Measurements from ENCODE around the gene SCAI. TPM values are rescaled to one million over a fixed set of nuclear protein-coding genes. Genes with fewer than 3 reads are reported as not detected.
"Not testable (repeated sequence)": the region's sequence is repeated elsewhere in the genome, so short reads cannot be mapped to it uniquely, and the experiment has no call there.

The SCAI gene
- polyA plus RNA-seq, 4 donors = 9.5 to 12.3 (median 10.8) TPM

GRCh38 chr9:125150349-125151245 is 7.3 kb upstream of the SCAI start:
- no peak for DNase-seq (ENCODE audit: low read depth in 4 of 4, low spot score in 3 of 4)

- no peak for DNase-seq (ENCODE audit: low read depth in 4 of 4, low spot score in 3 of 4)
These were observed 4.1 kb upstream of the SCAI start for GRCh38 chr9:125147401-125147951.

GRCh38 chr9:125146247-125146646 is 2.9 kb upstream of the SCAI start:
- no peak for DNase-seq (ENCODE audit: low read depth in 4 of 4, low spot score in 3 of 4)

- DNase-seq (ENCODE audit: low read depth in 4 of 4, low spot score in 3 of 4) = no peak
These were observed 2.1 kb upstream of the SCAI start for GRCh38 chr9:125145425-125145824.

- no peak for DNase-seq (ENCODE audit: low read depth in 4 of 4, low spot score in 3 of 4)
These were observed 560 bp downstream of the SCAI start for GRCh38 chr9:125142560-125143376.

GRCh38 chr9:125141751-125142150 is 1.6 kb downstream of the SCAI start:
- no peak for DNase-seq (ENCODE audit: low read depth in 4 of 4, low spot score in 3 of 4)

GRCh38 chr9:125141251-125141650 is 2.1 kb downstream of the SCAI start:
- no peak for DNase-seq (ENCODE audit: low read depth in 4 of 4, low spot score in 3 of 4)

GRCh38 chr9:125140576-125140975 is 2.8 kb downstream of the SCAI start:
- no peak for DNase-seq (ENCODE audit: low read depth in 4 of 4, low spot score in 3 of 4)

- no peak for DNase-seq (ENCODE audit: low read depth in 4 of 4, low spot score in 3 of 4)
These were observed 6.1 kb downstream of the SCAI start for GRCh38 chr9:125137200-125137599.

GRCh38 chr9:125134976-125135375 is 8.4 kb downstream of the SCAI start:
- no peak for DNase-seq (ENCODE audit: low read depth in 4 of 4, low spot score in 3 of 4)

GRCh38 chr9:125133403-125134329 is 9.7 kb downstream of the SCAI start:
- no peak for DNase-seq (ENCODE audit: low read depth in 4 of 4, low spot score in 3 of 4)

GRCh38 chr9:125131778-125132177 is 11.6 kb downstream of the SCAI start:
- no peak for DNase-seq (ENCODE audit: low read depth in 4 of 4, low spot score in 3 of 4)

- no peak for DNase-seq (ENCODE audit: low read depth in 4 of 4, low spot score in 3 of 4)
These were observed 17.1 kb downstream of the SCAI start for GRCh38 chr9:125126019-125126746.

GRCh38 chr9:125125523-125125922 is 17.8 kb downstream of the SCAI start:
- DNase-seq (ENCODE audit: low read depth in 4 of 4, low spot score in 3 of 4) = no peak

GRCh38 chr9:125121146-125121545 is 22.2 kb downstream of the SCAI start:
- DNase-seq (ENCODE audit: low read depth in 4 of 4, low spot score in 3 of 4) = no peak

GRCh38 chr9:125119643-125120286 is 23.6 kb downstream of the SCAI start:
- DNase-seq (ENCODE audit: low read depth in 4 of 4, low spot score in 3 of 4) = no peak

GRCh38 chr9:125118696-125119095 is 24.6 kb downstream of the SCAI start:
- DNase-seq (ENCODE audit: low read depth in 4 of 4, low spot score in 3 of 4) = not testable (repeated sequence)

GRCh38 chr9:125114503-125114902 is 28.8 kb downstream of the SCAI start:
- DNase-seq (ENCODE audit: low read depth in 4 of 4, low spot score in 3 of 4) = not testable (repeated sequence)

- no peak for DNase-seq (ENCODE audit: low read depth in 4 of 4, low spot score in 3 of 4)
These were observed 32.9 kb downstream of the SCAI start for GRCh38 chr9:125110464-125110863.
